ENCODE results near the gene NCLN. TPM values are rescaled to one million over a fixed set of nuclear protein-coding genes. Genes with fewer than 3 reads are reported as not detected.

Gene NCLN
- total RNA-seq, 3 donors from 2014 or later: 21.1 to 34.7 (median 25.3) TPM

- Histone ChIP-seq H3K36me3 (peaks cover 7% of the 10 kb centered on the region), H3K27ac (no peak overlapping the region), H3K4me1 (no peaks in the 10 kb centered on the region), H3K27me3 (no peaks in the 10 kb centered on the region), H3K9me3 (no peaks in the 10 kb centered on the region), H3K4me3 (no peak overlapping the region)
- no peak for DNase-seq (ENCODE audit: low spot score in 2 of 2)
- TF ChIP-seq POLR2A (IDR thresholded peaks at IDR 0.05) (no peak), CTCF (IDR thresholded peaks at IDR 0.05) (no peak), POLR2AphosphoS5 (IDR thresholded peaks at IDR 0.05) (no peak)
- intact Hi-C loops (cut with DNase I; ENCODE audit: low total_unique reads): loop anchor here (5.0 kb wide), 1 partner anchor 1072 kb away; no protein-coding TSS in a partner anchor
Observed at GRCh38 chr19:3204646-3205275, 19.0 kb downstream of the NCLN start.

GRCh38 chr19:3206216-3206953, 20.7 kb downstream of the NCLN start:
- TF ChIP-seq POLR2AphosphoS5 (IDR thresholded peaks at IDR 0.05): no peak
- no peak for TF ChIP-seq POLR2A (IDR thresholded peaks at IDR 0.05)
- no peak for TF ChIP-seq CTCF (IDR thresholded peaks at IDR 0.05)
- H3K4me1 ChIP-seq: no peaks in the 10 kb centered on the region
- intact Hi-C loops (cut with DNase I; ENCODE audit: low total_unique reads): loop anchor here (5.0 kb wide), 1 partner anchor 1074 kb away; no protein-coding TSS in a partner anchor
- no peaks in the 10 kb centered on the region for H3K27me3 ChIP-seq
- no peak for DNase-seq (ENCODE audit: low spot score in 2 of 2)
- no peaks in the 10 kb centered on the region for H3K9me3 ChIP-seq
- H3K27ac ChIP-seq: no peak overlapping the region
- H3K4me3 ChIP-seq: no peak overlapping the region
- peaks cover 7% of the 10 kb centered on the region for H3K36me3 ChIP-seq

GRCh38 chr19:3207461-3208242, 21.9 kb downstream of the NCLN start:
- H3K27me3 ChIP-seq: no peaks in the 10 kb centered on the region
- peaks cover 7% of the 10 kb centered on the region for H3K36me3 ChIP-seq
- TF ChIP-seq CTCF (IDR thresholded peaks at IDR 0.05): no peak
- no peak for TF ChIP-seq POLR2AphosphoS5 (IDR thresholded peaks at IDR 0.05)
- no peak for TF ChIP-seq POLR2A (IDR thresholded peaks at IDR 0.05)

GRCh38 chr19:3208317-3209207, 22.8 kb downstream of the NCLN start:
- Histone ChIP-seq H3K27me3 (no peaks in the 10 kb centered on the region), H3K36me3 (peaks cover 7% of the 10 kb centered on the region), H3K4me3 (no peak overlapping the region), H3K27ac (no peak overlapping the region), H3K9me3 (no peaks in the 10 kb centered on the region), H3K4me1 (no peaks in the 10 kb centered on the region)
- TF ChIP-seq POLR2A (IDR thresholded peaks at IDR 0.05) (no peak), CTCF (IDR thresholded peaks at IDR 0.05) (no peak), POLR2AphosphoS5 (IDR thresholded peaks at IDR 0.05) (no peak)
- intact Hi-C loops (cut with DNase I; ENCODE audit: low total_unique reads): loop anchor here (5.0 kb wide), 1 partner anchor 1076 kb away; no protein-coding TSS in a partner anchor
- no peak for DNase-seq (ENCODE audit: low spot score in 2 of 2)

More at GRCh38 chr19:3207461-3208242, 21.9 kb downstream of the NCLN start:
- H3K4me3 ChIP-seq: no peak overlapping the region
- DNase-seq (ENCODE audit: low spot score in 2 of 2): no peak
- intact Hi-C loops (cut with DNase I; ENCODE audit: low total_unique reads): loop anchor here (5.0 kb wide), 1 partner anchor 1075 kb away; no protein-coding TSS in a partner anchor
- H3K9me3 ChIP-seq: no peaks in the 10 kb centered on the region
- no peaks in the 10 kb centered on the region for H3K4me1 ChIP-seq
- H3K27ac ChIP-seq: no peak overlapping the region
